ENCODE data around the gene B9D1. TPM values are rescaled to one million over a fixed set of nuclear protein-coding genes. Genes with fewer than 3 reads are reported as not detected.

The B9D1 gene
- total and polyA plus RNA-seq, 2 of the 13 experiments (the other 11 are each of a cell fraction or from before 2014, with no cell fraction given): 27.7 to 31.1 TPM

DNA sequence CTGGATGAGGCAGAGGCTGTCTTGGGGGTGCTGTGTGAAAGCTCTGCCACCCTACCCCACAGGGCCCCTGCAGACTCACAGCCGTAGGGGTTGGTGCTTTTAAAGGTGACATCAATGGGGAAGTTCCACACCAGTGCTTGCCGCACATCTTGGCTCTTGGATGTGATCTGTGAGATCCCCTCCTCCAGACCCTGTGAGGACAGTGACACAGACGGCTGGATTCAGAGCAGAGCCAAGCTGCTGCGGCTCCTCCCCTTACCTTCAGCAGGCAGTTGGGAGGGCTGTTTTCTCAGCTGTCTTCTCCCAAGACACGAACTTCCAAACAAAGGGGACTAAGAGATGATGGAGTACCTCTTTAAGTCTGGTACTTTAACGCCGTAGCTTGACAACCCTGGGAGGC is 4.8 kb downstream of the B9D1 start:
- POLR2A ChIA-PET: interaction anchor here (1.6 to 4.3 kb wide), 2 partner anchors 19 to 20 kb away, joined by 6 to 12 read pairs; partner anchors contain the start of gene MAPK7
- Histone ChIP-seq H4K20me1 (ENCODE audit: insufficient read depth, low read length) (no peaks in the 10 kb centered on the region), H3K36me3 (replicated peaks in 1 of 2; ENCODE audit: control insufficient read depth in 1 of 2, insufficient read depth in 2 of 2, low read length in 2 of 2) (peaks cover 8 to 16% of the 10 kb centered on the region in 2 experiments; a peak in 4 of 5 replicates), H3K4me2 (ENCODE audit: low read depth, low read length) (no peak overlapping the region), H3K9ac (ENCODE audit: insufficient read depth, low read depth, low read length) (no peak overlapping the region), H3K27me3 (ENCODE audit: control insufficient read depth in 1 of 2, insufficient read depth in 2 of 2, low read length in 2 of 2) (no peaks in the 10 kb centered on the region), H3K79me2 (ENCODE audit: insufficient read depth, low read length) (peaks cover 7% of the 10 kb centered on the region), H3K27ac (ENCODE audit: extremely low read length, insufficient read depth, low read length) (no peak overlapping the region), H2AFZ (ENCODE audit: low read length) (no peak overlapping the region), H3K4me1 (ENCODE audit: insufficient read depth, low read length) (peaks cover 11% of the 10 kb centered on the region), H3K4me3 (replicated peaks in 1 of 3; ENCODE audit: insufficient read depth in 1 of 3, low read depth in 2 of 3, low read length in 3 of 3) (no peak overlapping the region), H3K9me3 (ENCODE audit: low read length) (no peaks in the 10 kb centered on the region)
- TF ChIP-seq, protein P1, sequence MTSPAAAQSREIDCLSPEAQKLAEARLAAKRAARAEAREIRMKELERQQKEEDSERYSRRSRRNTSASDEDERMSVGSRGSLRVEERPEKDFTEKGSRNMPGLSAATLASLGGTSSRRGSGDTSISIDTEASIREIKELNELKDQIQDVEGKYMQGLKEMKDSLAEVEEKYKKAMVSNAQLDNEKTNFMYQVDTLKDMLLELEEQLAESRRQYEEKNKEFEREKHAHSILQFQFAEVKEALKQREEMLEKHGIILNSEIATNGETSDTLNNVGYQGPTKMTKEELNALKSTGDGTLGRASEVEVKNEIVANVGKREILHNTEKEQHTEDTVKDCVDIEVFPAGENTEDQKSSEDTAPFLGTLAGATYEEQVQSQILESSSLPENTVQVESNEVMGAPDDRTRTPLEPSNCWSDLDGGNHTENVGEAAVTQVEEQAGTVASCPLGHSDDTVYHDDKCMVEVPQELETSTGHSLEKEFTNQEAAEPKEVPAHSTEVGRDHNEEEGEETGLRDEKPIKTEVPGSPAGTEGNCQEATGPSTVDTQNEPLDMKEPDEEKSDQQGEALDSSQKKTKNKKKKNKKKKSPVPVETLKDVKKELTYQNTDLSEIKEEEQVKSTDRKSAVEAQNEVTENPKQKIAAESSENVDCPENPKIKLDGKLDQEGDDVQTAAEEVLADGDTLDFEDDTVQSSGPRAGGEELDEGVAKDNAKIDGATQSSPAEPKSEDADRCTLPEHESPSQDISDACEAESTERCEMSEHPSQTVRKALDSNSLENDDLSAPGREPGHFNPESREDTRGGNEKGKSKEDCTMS (CRISPR knock-in tag; conservative IDR thresholded peaks at IDR 0.05): no peak
- TF ChIP-seq BORCS8-MEF2B (CRISPR knock-in tag; IDR thresholded peaks at IDR 0.05): no peak
- TF ChIP-seq WIZ (CRISPR knock-in tag; IDR thresholded peaks at IDR 0.05): no peak
- TF ChIP-seq, protein P2, sequence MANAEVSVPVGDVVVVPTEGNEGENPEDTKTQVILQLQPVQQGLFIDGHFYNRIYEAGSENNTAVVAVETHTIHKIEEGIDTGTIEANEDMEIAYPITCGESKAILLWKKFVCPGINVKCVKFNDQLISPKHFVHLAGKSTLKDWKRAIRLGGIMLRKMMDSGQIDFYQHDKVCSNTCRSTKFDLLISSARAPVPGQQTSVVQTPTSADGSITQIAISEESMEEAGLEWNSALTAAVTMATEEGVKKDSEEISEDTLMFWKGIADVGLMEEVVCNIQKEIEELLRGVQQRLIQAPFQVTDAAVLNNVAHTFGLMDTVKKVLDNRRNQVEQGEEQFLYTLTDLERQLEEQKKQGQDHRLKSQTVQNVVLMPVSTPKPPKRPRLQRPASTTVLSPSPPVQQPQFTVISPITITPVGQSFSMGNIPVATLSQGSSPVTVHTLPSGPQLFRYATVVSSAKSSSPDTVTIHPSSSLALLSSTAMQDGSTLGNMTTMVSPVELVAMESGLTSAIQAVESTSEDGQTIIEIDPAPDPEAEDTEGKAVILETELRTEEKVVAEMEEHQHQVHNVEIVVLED (CRISPR knock-in tag; IDR thresholded peaks at IDR 0.05; ENCODE audit: borderline replicate concordance): no peak
- TF ChIP-seq ZBED4 (CRISPR knock-in tag; IDR thresholded peaks at IDR 0.05; ENCODE audit: borderline replicate concordance): no peak
- no peak for TF ChIP-seq ZNF777 (CRISPR knock-in tag; IDR thresholded peaks at IDR 0.05)
- TF ChIP-seq DDIT3 (CRISPR knock-in tag; IDR thresholded peaks at IDR 0.05): no peak
- no peak for TF ChIP-seq ZNF264 (CRISPR knock-in tag; IDR thresholded peaks at IDR 0.05)
- no peak for TF ChIP-seq THRA (CRISPR knock-in tag; IDR thresholded peaks at IDR 0.05; ENCODE audit: borderline replicate concordance)
- TF ChIP-seq ZNF430 (CRISPR knock-in tag; IDR thresholded peaks at IDR 0.05): no peak
- TF ChIP-seq PHF21A (CRISPR knock-in tag; IDR thresholded peaks at IDR 0.05): no peak
- no peak for TF ChIP-seq NFKBIZ (CRISPR knock-in tag; IDR thresholded peaks at IDR 0.05)
- no TSS peak for BruUV-seq (replicated peaks)
- 100% methylated on average over 3 of the region's 7 CpGs for WGBS (ENCODE audit: low lambda C conversion rate)
- intact Hi-C loops (cut with micrococcal nuclease; ENCODE audit: unreplicated experiment): no loop called here
- no peak for FAIRE-seq
- ATAC-seq: no peak
- in situ Hi-C loops (cut with HindIII; ENCODE audit: extremely low pct_ligation_motif_present, low pct_unique_long_range_greater_than_20kb): no loop called here
- no peak for DNase-seq (ENCODE audit: low spot score)
- CTCF ChIA-PET (ENCODE audit: low intra/inter-chr PET ratio, low total read pairs): no interaction called here
